Trophoblast cell (in vitro differentiated cells and primary cell): ENCODE measurements around the gene TMEM178B.

Experiments used
- DNase-seq, 2 donors: peaks; one replicate each; pipeline ENCODE4 v3.0.0-alpha.2; 2016
- H2AFZ ChIP-seq: 2 replicates; pipeline ENCODE4 v1.6.1; 2013; ENCODE audit warnings: low read length, moderate library complexity, mild to moderate bottlenecking; ENCODE audit not compliant: insufficient read depth, poor library complexity
- H2AK5ac ChIP-seq: 2 replicates; pipeline ENCODE4 v1.6.1; 2013; ENCODE audit warnings: mild to moderate bottlenecking, low read length
- H2BK120ac ChIP-seq: 2 replicates; pipeline ENCODE4 v1.6.1; 2013; ENCODE audit warnings: low read length, mild to moderate bottlenecking, moderate library complexity; ENCODE audit not compliant: insufficient read depth, poor library complexity
- H2BK12ac ChIP-seq: 2 replicates; pipeline ENCODE4 v1.6.1; 2013; ENCODE audit warnings: mild to moderate bottlenecking, low read length, moderate library complexity
- H2BK5ac ChIP-seq: 2 replicates; pipeline ENCODE4 v1.6.1; 2013; ENCODE audit warnings: low read length, low read depth, moderate library complexity, mild to moderate bottlenecking; ENCODE audit not compliant: poor library complexity
- H3K14ac ChIP-seq: 2 replicates; pipeline ENCODE4 v1.6.1; 2013; ENCODE audit warnings: mild to moderate bottlenecking, low read length
- H3K18ac ChIP-seq: 2 replicates; pipeline ENCODE4 v1.6.1; 2013; ENCODE audit warnings: mild to moderate bottlenecking, low read length
- H3K23ac ChIP-seq: 2 replicates; pipeline ENCODE4 v1.6.1; 2013; ENCODE audit warnings: low read length
- H3K27ac ChIP-seq: 2 replicates; pipeline ENCODE4 v1.5.1; 2013; ENCODE audit warnings: low read depth, mild to moderate bottlenecking, inconsistent platforms, low read length, moderate library complexity
- H3K27me3 ChIP-seq: 2 replicates; pipeline ENCODE4 v1.6.1; 2013; ENCODE audit warnings: inconsistent platforms, mild to moderate bottlenecking, low read length, moderate library complexity; ENCODE audit not compliant: insufficient read depth
- H3K36me3 ChIP-seq, 2 experiments: 1 replicate in 1 of 2; 2 replicates in 1 of 2; pipeline ENCODE4 v1.6.1; 2013; ENCODE audit warnings: low read length in 2 of 2, mild to moderate bottlenecking in 2 of 2, moderate library complexity in 1 of 2; ENCODE audit not compliant: insufficient read depth in 2 of 2, control insufficient read depth in 1 of 2
- H3K4ac ChIP-seq: 2 replicates; pipeline ENCODE4 v1.6.1; 2013; ENCODE audit warnings: low read depth, mild to moderate bottlenecking, low read length, moderate library complexity
- H3K4me1 ChIP-seq, 2 experiments: 1 replicate in 1 of 2; 2 replicates in 1 of 2; pipeline ENCODE4 v1.6.1; 2013; ENCODE audit warnings: low read length in 2 of 2, mild to moderate bottlenecking in 2 of 2, moderate library complexity in 1 of 2; ENCODE audit not compliant: insufficient read depth in 2 of 2, control insufficient read depth in 1 of 2
- H3K4me2 ChIP-seq: 2 replicates; pipeline ENCODE4 v1.6.1; 2013; ENCODE audit warnings: inconsistent platforms, mild to moderate bottlenecking, low read length, moderate library complexity
- H3K4me3 ChIP-seq: 2 replicates; pipeline ENCODE4 v1.5.1; 2013; ENCODE audit warnings: mild to moderate bottlenecking, low read depth, low read length, inconsistent platforms
- H3K79me1 ChIP-seq: one replicate; pipeline ENCODE4 v1.6.1; 2013; ENCODE audit warnings: low read length
- H3K79me2 ChIP-seq: 2 replicates; pipeline ENCODE4 v1.6.1; 2013; ENCODE audit warnings: low read length, mild to moderate bottlenecking; ENCODE audit not compliant: control insufficient read depth, insufficient read depth, poor library complexity
- H3K9ac ChIP-seq: 2 replicates; pipeline ENCODE4 v1.6.1; 2013; ENCODE audit warnings: mild to moderate bottlenecking, low read length
- H3K9me3 ChIP-seq: 2 replicates; pipeline ENCODE4 v1.6.1; 2013; ENCODE audit warnings: low read depth, mild to moderate bottlenecking, control low read depth, inconsistent platforms, low read length; ENCODE audit not compliant: insufficient read depth
- H4K12ac ChIP-seq: 2 replicates; pipeline ENCODE4 v1.6.1; 2013; ENCODE audit warnings: low read depth, mild to moderate bottlenecking, low read length, moderate library complexity
- H4K8ac ChIP-seq: 2 replicates; pipeline ENCODE4 v1.6.1; 2013; ENCODE audit warnings: low read depth, mild to moderate bottlenecking, low read length, moderate library complexity
- H4K91ac ChIP-seq: one replicate; pipeline ENCODE4 v1.6.1; 2013; ENCODE audit warnings: low read depth, mild to moderate bottlenecking, low read length, moderate library complexity
- WGBS: extraction: QIAGEN DNeasy Blood & Tissue Kit; methylation state at CpG from one replicate; pipeline ENCODE4 v1.1.7; 2013; ENCODE audit warnings: missing lambda C conversion rate; ENCODE audit not compliant: insufficient read length, insufficient coverage; ENCODE audit errors: extremely low coverage; 5-methylcytosine and 5-hydroxymethylcytosine counted together

The TMEM178B gene

GRCh38 chr7:141490474-141490873, 416.6 kb downstream of the TMEM178B start:
- no peak overlapping the region for H3K4me3 ChIP-seq
- H3K79me2 ChIP-seq = no peaks in the 10 kb centered on the region
- no peak overlapping the region for H2BK12ac ChIP-seq
- no peak overlapping the region for H4K91ac ChIP-seq
- H3K27ac ChIP-seq = no peak overlapping the region
- no peaks in the 10 kb centered on the region for H3K27me3 ChIP-seq
- H3K18ac ChIP-seq = no peak overlapping the region
- H3K4me2 ChIP-seq = no peak overlapping the region
- H3K14ac ChIP-seq = no peak overlapping the region
- no peaks in the 10 kb centered on the region for H3K4me1 ChIP-seq
- H3K36me3 ChIP-seq = no peaks in the 10 kb centered on the region
- no peak overlapping the region for H4K12ac ChIP-seq
- H2AFZ ChIP-seq = no peak overlapping the region
- H2BK5ac ChIP-seq = no peak overlapping the region
- H3K79me1 ChIP-seq = no peaks in the 10 kb centered on the region
- no peak overlapping the region for H4K8ac ChIP-seq
- H2AK5ac ChIP-seq = no peak overlapping the region
- no CpG with 5 or more reads among the region's 2 CpGs for WGBS
- H3K4ac ChIP-seq = no peak overlapping the region
- no peaks in the 10 kb centered on the region for H3K9me3 ChIP-seq
- DNase-seq = no peak
- no peak overlapping the region for H3K9ac ChIP-seq
- H2BK120ac ChIP-seq = no peak overlapping the region
- no peak overlapping the region for H3K23ac ChIP-seq

DNA sequence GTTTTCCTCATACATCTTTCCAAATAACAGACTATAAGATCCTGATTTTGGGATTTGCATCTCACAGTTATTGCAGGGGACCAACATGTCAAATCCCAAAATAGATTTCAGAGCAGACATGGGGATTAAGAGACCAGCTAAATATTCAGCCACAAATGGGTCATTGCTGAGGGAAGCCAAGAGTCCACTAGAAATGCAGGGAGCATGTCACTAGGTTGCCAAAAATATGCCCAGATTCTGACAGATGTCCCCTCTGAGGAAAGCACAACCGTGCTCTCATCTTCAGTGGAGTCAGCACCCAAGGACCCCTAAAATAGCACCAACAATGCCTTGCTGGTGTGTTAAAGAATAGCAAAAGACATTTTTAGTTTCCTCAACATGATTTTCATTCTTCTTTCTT, 421.2 kb downstream of the TMEM178B start:
- Histone ChIP-seq H3K27me3 (no peaks in the 10 kb centered on the region), H4K8ac (no peak overlapping the region), H4K12ac (no peak overlapping the region), H2BK12ac (no peak overlapping the region), H3K4me3 (no peak overlapping the region), H3K4me2 (no peak overlapping the region), H3K9me3 (no peaks in the 10 kb centered on the region), H3K79me1 (no peaks in the 10 kb centered on the region), H3K23ac (no peak overlapping the region), H3K4me1 (no peaks in the 10 kb centered on the region), H3K36me3 (no peaks in the 10 kb centered on the region), H2BK5ac (no peak overlapping the region), H2AFZ (no peak overlapping the region), H2AK5ac (no peak overlapping the region), H3K9ac (no peak overlapping the region), H3K27ac (no peak overlapping the region), H3K14ac (no peak overlapping the region), H2BK120ac (no peak overlapping the region), H3K18ac (no peak overlapping the region), H4K91ac (no peak overlapping the region), H3K79me2 (no peaks in the 10 kb centered on the region), H3K4ac (no peak overlapping the region)
- no CpG with 5 or more reads among the region's 1 CpG for WGBS
- DNase-seq = no peak

- H3K18ac ChIP-seq = no peak overlapping the region
- no peaks in the 10 kb centered on the region for H3K27me3 ChIP-seq
- H4K8ac ChIP-seq = no peak overlapping the region
- no peaks in the 10 kb centered on the region for H3K4me1 ChIP-seq
- H2BK12ac ChIP-seq = no peak overlapping the region
- H2BK120ac ChIP-seq = no peak overlapping the region
- H2AK5ac ChIP-seq = no peak overlapping the region
- H3K4me2 ChIP-seq = no peak overlapping the region
- no peak overlapping the region for H3K27ac ChIP-seq
- no peak overlapping the region for H4K91ac ChIP-seq
- no CpG with 5 or more reads among the region's 5 CpGs for WGBS
- no peak overlapping the region for H4K12ac ChIP-seq
- no peak overlapping the region for H2AFZ ChIP-seq
- H3K9ac ChIP-seq = no peak overlapping the region
- no peaks in the 10 kb centered on the region for H3K79me2 ChIP-seq
- H3K14ac ChIP-seq = no peak overlapping the region
- DNase-seq = no peak
- no peaks in the 10 kb centered on the region for H3K36me3 ChIP-seq
- H3K9me3 ChIP-seq = no peaks in the 10 kb centered on the region
- H3K4ac ChIP-seq = no peak overlapping the region
- H3K4me3 ChIP-seq = no peak overlapping the region
- no peak overlapping the region for H2BK5ac ChIP-seq
- H3K79me1 ChIP-seq = no peaks in the 10 kb centered on the region
- H3K23ac ChIP-seq = no peak overlapping the region
Observed at GRCh38 chr7:141497391-141497790, 423.5 kb downstream of the TMEM178B start.

DNA sequence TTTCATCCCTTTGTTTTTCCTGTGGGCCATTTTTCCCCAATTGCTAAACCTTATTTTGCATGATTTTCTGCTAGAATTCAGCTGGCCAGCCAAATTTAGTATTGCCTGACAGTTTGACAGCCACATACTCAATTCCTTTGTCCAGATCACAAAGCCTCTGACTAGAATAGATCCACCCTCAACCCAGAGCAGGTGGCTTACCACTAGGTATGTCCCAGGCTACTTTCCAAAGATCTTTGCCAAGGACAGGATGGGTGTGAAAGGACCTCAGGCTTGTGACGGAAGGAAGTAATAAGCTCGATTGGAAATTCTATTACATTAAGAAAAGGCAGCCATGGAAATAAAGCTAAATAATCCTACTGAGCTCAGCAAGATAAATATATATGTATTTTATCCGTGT, 426.7 kb downstream of the TMEM178B start:
- no peaks in the 10 kb centered on the region for H3K79me1 ChIP-seq
- H4K8ac ChIP-seq = no peak overlapping the region
- H3K4me1 ChIP-seq = no peaks in the 10 kb centered on the region
- H3K14ac ChIP-seq = no peak overlapping the region
- whole genome bisulfite sequencing = no CpG with 5 or more reads among the region's 3 CpGs
- no peak overlapping the region for H3K4me3 ChIP-seq
- H3K9me3 ChIP-seq = no peaks in the 10 kb centered on the region
- no peaks in the 10 kb centered on the region for H3K79me2 ChIP-seq
- no peak overlapping the region for H2BK5ac ChIP-seq
- H3K4me2 ChIP-seq = no peak overlapping the region
- no peaks in the 10 kb centered on the region for H3K36me3 ChIP-seq
- no peak overlapping the region for H4K91ac ChIP-seq
- no peaks in the 10 kb centered on the region for H3K27me3 ChIP-seq
- H3K18ac ChIP-seq = no peak overlapping the region
- H3K9ac ChIP-seq = no peak overlapping the region
- DNase-seq = no peak
- H3K27ac ChIP-seq = no peak overlapping the region
- H2AFZ ChIP-seq = no peak overlapping the region
- no peak overlapping the region for H2BK12ac ChIP-seq
- no peak overlapping the region for H3K4ac ChIP-seq
- no peak overlapping the region for H2BK120ac ChIP-seq
- H4K12ac ChIP-seq = no peak overlapping the region
- no peak overlapping the region for H2AK5ac ChIP-seq
- no peak overlapping the region for H3K23ac ChIP-seq
